GM18907 (cell line): ENCODE measurements around the gene RREB1.

ENCODE experiments used
- ATAC-seq: cut with Tn5 transposase; IDR thresholded peaks from one replicate; pipeline ENCODE4 v1.9.1; 2021; ENCODE audit warnings: mild to moderate bottlenecking, moderate library complexity; ENCODE audit not compliant: unreplicated experiment

RREB1 gene

DNA sequence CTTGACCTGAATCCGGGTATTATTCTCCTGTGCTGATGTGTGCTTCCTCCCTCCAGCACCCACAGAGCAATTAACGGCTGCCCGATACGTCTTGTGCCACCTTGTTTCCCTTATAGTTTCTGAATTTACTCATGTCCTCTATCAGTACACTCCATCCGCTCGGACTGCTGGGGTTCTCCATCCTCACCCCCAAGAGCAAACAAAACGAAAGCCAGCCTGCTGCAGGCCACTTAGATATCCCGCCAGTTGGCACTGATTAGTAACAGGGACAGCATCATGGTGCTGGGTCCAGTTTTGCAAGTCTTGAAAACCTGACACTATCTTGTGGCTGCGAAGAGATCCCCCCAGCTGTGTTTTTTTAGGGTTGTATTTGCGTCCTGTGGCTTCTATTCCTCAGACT, 133.4 kb downstream of the RREB1 start:
- no peak for ATAC-seq

DNA sequence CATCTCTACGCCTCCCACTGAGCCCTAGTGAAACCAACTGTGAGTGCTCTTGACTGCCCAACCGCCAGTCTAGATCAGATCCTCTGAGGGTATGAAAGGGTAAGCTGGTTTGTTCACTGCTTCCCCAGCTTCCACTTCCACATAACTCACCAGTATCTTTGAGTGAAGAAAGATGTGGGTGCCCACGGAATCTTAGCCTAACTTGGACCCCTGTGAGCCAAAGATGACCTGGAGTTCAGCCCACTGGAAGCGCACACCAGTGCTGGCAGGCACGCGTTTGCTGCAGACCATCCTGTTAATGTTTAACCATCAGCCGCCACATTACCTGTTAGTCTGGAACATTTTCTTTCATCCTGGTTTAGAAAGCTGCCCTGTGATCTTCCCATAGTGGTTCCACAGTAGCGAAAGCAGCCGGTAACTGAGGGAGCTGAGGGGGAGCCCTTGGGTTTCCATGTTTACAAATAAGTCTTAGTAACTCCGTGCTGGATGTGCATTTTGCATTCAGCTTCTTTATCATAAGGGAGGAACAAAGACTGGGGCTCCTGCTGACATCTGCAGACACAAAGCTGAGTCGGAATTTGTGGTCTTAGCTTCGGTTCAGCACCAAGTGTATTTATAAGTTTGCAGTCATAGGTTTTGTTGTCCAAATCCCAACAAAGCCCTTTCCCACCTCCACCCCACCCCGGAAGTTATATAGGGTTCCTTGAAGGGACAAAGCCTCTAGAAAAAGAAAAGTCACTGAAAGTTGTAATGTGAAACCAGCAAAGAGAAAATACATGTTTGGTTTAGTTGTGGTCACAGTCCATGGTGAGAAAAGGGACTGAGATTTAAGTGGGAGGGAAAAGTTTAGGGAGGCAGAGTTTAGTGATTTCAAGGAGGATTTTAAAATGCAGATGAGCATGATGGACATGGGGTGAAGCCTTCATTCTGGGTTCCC, 134.2 kb downstream of the RREB1 start:
- no peak for ATAC-seq

DNA sequence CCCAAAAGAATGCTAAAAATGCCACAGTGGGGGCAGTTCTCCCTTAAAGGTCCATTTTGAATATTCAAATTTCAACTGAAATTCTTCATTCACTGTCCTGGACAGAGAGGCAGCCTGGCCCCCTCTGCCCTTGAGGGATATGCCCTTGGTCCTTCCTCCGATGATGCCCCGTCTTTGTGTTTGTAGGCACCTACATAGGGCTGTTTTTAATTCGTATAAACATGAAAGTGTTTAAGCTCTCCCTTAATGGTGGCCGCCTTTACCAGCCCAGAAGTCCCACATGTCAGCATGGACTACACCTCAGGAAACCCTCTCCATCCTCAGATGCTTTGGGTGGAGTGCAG, 135.0 kb downstream of the RREB1 start:
- no peak for ATAC-seq

DNA sequence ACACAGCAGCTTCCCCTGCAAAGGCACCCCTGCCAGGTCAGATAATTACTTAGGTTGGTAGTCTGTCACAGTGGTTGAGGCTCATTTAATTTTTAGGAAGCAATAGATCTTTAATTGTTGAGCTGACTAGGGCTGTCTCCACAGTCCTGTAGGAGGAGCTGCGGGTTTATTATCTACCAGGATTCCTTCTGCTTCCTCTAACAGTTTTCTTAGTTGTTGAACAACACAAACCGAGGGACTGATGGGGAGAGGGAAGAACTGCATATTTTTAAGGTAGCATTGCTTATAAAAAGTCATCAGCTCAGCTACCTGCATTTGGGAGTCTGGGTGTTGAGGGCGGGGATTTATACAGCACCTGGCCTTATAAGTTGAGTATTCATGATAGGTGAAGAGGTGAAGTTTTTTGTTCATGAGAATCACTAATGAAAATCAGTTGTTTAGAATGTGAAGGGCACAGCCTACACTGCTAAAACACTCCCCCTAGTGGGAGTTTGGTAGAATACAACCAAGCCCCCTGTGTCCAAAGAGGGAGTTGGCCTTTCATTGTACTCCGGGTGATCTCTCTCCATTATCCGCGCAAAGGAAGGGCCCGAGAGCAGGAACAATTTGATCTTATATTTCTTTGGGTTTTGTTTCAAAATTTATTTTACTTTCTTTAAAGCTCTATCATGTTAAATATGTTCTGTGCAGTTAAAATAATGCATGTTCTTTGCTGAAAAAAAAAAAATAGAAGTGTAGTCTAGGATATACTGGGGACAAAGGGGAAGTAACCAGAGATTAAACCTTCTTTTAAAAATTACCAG, 135.6 kb downstream of the RREB1 start:
- ATAC-seq: peak; percentile 34

DNA sequence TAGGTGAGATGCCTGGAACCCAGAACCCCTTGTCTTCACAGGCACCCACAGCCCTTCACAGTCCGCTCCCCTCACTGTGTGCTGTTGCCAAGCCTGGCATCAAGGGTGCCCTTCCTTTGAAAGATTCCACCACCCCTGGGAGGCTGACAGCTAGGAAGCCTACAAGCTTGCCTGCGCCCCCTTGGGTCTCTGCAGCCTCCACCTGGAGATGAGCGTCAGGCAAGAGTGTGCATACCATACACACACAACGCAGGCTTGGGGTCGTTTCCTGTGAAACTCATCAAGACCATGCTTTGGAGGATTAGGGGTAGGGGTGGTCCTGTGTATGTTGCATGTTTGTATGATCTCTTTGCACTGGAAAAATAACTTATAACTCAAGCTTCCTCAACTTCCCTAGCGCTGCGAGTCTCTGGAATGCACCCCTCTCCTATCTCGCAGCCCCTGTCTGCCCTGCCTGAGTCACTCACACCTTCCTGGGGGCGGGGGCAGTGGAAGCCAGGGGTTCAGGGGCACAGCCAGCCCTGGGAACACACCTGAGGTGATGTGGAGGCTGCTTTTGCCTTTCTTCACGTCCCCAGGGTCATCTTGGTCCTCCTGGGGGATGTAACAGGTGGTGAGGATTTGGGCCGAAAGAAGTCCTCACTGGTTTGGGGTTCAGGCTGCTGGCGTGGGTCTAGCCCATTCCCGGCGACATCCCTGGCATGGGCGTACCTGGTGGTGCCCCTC, 138.1 kb downstream of the RREB1 start:
- ATAC-seq: no peak

DNA sequence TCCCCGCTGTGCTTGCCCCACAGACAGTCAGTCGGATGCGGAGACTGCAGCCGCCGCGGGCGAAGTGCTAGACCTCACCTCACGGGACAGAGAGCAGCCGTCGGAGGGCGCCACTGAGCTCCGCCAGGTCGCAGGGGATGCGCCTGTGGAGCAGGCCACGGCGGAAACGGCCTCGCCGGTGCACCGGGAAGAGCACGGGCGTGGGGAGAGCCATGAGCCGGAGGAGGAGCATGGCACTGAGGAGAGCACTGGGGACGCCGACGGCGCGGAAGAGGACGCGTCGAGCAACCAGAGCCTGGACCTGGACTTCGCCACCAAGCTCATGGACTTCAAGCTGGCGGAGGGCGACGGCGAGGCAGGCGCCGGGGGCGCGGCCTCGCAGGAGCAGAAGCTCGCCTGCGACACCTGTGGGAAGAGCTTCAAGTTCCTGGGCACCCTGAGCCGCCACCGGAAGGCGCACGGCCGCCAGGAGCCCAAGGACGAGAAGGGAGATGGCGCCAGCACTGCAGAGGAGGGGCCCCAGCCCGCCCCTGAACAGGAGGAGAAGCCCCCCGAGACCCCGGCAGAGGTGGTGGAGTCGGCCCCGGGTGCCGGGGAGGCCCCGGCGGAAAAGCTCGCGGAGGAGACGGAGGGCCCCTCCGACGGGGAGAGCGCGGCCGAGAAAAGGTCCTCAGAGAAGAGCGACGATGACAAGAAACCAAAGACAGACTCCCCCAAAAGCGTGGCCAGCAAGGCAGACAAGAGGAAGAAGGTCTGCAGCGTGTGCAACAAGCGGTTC, 138.8 kb downstream of the RREB1 start:
- no peak for ATAC-seq

DNA sequence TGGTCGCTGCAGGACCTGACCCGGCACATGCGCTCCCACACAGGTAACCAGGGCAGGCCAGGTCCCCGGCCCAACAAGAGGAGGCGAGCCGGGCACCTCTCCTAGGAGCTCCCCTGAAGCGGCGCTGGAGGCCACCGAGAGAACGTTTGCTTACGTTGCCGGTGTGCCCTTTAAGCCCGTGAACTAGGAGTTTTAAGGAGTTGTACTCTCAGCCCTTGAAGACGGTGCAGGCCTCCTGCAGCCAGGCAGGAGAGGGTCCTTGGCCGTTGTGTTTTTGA, 139.4 kb downstream of the RREB1 start:
- ATAC-seq: no peak

DNA sequence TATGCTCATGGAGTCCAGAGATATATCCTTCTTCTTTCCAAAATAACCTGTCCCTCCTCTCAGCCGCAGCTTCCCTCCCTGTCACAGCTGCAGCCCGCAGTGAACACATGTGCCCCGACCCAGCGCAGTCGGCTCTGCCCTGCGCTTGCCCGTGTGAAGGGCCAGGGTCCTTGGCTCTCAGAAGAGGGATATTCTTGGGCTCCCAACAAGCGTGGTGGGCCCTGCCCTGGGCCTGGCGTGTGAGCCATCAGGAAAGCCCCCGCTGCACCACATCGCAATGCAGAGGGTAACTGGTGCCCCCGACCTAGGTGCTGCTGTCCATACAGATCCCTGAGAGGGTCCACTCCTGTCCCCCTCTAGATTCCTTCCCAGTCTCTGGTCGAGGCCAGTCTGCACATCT, 140.1 kb downstream of the RREB1 start:
- no peak for ATAC-seq

DNA sequence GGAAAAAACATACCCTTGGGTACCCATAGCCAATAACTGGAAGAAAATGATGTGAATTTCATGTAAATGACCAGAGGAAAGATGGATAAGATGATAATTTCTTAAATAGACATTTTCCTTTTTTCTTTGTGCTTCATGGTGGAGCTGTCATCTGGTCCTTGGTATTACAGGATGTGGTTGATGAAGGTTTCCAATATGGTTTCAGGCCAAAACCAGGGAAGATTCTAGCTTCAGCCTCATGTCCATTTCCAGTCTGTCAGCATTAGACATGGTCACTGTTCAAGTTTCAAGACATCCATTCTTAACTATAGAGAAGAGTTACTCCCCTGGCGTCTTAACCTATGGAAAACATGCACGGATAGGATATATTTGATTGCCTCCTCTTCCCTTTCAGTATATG, 141.6 kb downstream of the RREB1 start:
- no peak for ATAC-seq

DNA sequence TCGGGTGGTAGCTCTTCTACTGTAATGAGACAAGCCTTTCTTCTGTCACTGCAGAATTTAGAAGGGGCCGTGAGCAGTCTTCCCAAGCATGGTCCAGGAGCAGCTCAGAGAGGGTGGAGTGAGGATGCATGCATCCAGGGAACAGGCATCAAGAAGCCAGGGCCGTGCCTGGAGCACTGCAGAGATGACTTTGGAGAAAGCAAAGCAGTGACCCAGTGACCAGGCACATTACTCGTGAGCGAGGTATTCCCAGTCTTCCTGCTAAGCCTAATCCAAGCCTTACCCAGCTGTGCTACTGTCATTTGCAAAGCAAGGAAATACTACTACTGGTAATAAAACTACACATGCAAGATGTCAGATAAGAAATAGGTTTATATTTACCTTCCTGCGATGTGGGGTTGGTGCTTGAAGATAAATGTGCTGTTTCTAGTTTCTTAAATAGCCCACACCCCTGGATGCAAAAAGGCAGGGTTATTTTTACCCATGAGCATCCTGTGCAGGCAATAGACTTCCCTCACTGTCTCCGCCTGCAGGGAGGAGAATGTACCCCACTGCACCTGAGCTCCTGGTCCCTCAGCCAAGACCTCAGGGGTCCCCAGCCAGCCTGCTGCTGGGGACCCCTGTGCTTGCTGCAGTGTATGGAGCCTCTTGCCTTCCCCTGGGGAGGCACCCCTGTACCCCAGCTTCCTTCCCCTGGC, 142.3 kb downstream of the RREB1 start:
- no peak for ATAC-seq

DNA sequence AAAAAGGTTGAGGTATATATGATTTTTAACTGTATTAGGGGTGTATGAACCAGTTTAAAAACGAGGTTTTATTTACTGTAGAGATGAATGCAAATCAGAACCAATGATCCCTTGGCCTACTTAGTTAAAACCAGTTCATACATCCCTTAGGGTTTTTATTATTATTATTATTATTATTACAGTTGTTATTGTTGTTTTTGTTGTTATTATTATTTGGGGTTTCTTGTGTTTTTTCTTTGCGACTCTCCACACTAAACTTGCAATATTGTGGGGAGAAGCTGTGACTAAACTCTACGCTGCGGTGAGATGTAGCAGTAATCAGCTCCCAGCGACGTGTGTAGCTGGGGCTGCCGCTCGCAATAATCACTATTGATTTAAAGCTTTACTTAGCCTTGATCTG, 143.1 kb downstream of the RREB1 start:
- ATAC-seq: no peak

DNA sequence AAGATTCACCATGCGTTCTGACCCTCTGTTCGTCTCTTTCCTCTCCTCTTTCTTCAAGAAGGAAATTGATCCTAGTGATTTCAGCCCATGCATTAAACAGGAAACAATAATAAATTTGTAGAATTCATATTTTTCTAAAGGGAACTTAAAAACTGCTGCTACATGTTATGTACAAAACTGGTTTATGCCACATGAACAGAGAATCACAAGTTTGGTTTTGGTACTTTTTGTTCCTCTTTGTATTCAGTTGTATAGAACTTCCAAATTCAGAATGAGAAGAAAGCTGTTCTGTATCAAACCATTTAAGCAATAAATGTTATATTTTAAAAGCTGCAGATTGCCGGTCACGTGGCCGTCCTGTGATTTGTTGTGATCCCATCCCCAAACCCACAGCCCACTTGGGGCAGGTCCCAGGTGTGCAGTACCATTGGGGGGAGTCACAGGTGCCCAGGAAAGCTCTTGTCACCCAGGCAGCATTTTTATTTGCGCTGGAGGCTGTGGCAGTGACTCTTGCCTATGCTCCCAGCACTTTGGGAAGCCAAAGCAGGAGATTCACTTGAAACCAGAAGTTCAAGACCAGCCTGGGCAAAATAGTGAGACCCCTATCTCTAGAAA, 144.0 kb downstream of the RREB1 start:
- no peak for ATAC-seq

DNA sequence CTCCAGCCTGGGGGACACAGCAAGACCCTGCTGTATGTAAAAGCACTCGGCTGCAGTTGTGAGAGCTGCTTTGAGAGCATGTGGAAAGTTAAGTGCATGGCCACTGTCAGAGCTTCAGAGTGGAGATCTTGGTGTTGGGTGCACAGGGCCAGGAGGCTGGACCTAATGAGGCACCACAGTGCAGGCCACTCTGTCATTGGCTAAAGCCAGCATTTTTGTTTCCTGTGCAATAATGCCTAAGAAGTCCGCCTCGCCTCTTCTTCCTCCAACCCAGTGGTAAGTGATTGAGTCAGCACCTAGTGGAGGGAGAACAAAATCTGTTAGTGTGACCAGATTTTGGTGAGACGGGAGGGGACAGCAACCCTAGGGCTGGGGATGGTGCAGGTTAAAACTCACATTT, 144.6 kb downstream of the RREB1 start:
- no peak for ATAC-seq

DNA sequence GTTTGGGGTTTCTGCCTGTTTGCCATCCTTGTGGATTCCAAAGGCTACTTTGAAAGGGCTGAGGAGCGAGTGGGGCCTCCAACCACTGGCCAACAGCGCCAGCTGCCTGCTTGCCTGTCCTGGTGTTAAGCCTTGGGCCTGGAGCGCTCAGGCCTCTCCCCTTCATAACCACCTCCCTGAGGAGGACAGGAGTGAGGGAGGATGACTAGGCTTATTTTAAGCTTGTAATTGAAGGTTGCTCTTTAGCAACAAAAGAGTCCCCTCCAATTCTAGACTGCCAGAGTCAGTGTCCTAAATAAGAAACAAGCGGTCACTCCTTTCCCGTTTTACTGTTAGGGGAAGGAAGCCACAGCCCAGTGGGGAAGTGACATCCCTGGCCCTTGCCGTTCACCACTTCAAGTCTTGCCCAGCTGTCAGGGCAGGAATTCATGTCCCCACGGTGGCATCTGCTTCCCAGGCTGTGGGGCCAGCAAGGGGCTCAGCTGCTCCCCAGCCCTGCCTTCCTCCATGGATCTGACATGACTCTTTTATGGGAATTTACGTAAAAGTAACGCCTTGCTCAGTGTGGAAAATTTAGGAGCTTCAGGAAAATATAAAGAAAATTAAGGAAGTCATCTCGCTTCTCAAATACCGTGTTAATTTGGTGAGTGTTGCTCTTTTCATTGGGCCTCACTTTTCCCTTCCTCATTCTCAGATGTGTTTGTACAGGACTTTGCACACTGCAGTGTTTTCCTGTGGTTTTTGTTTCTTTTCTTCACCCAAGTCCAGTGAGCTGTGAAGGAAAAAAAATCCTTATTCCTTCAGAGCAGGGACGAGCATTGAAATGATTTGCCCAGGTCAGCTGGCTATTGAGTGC, 147.4 kb downstream of the RREB1 start:
- ATAC-seq: no peak

DNA sequence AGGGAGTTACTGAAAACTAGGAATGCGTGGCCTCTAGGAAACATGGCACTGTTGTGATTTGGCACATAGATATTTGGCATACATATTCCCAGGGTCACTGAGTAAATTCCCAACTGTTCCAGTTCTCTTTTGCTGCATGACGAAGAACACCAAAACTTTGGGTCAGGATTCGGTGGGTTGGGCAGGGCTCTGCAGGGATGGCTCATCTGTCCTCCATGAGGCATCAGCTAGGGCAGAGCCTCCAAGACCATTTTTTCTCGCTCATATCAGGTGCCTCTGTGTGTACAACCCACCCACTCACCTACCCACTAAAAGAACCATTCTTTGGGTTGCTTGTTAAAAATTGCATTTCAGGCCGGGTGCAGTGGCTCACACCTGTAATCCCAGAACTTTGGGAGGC, 148.2 kb downstream of the RREB1 start:
- no peak for ATAC-seq

DNA sequence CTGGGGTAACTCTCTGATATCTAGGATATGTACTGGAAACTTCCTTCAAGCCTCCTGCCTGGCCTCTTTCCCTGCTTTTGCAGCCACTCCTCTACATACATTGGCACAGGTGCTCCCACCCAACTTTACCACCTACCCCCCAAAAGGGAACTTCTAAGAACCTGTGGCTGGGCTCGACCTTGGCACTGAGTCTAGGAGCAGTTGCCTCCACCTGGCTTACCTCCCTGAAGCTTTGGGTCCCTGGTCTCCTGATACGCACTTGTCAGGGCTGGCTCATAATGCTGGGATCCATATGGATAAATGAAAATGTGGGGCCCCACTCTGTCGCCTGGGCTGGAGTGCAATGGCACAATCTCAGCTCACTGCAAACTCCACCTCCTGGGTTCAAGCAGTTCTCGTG, 149.0 kb downstream of the RREB1 start:
- no peak for ATAC-seq

DNA sequence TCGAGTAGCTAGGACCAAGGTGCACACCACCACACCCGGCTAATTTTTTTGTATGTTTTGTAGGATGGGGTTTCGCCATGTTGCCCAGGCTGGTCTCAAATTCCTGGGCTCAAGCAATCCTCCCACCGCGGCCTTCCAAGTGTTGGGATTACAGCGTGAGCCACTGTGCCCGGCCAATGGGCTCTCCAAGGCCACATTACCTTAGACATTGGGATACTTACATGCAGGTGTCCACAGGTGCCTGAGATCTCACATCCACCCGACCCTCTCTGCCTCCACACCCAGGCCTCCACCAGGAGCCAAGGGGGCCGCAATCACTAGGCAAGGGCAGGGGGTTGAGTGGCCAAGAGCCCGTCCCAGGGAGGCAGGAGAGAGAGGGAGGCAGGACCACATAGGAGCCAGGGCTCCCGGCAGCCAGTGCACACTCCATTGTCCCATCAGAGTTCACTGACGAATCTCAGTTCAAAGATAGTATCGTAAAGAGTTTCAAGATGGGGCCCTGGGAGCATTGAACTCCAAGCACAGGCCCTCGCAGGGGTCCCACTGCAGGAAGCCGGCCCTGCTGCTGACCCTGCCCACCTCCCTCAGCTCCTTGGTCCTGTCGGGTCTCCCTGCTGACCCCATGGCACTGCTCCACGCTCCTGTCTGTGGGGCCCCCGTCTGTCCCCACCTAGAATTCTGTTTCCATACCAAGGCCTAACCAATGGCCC, 149.9 kb downstream of the RREB1 start:
- no peak for ATAC-seq

DNA sequence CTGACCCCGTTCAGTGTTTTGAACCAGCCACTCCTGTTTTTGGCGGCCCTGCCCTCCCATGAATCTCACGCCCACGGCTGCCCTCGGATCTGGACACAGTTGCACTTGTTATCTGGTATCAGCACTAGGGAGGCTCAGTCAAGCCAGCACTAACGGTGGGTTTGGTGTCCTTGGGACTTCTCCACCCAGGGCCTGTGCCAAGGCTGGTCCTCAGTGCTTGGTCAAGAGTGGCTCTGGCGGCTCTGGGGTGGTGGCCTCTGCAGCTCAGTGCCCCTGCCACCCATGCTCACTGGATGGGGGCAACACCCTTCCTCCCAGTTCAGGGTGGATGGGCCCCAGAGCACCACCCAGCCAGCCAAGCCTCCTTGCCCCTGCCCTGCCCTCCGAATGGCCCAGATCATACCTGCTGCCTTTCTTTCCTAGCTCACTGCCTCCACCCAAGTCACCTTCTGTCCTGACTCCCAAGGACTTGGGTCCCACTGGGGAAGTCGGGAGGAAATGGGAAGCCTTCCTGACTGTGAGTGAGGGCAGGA, 150.5 kb downstream of the RREB1 start:
- ATAC-seq: no peak
